ENCODE measurements around the gene ARHGEF26.

Gene ARHGEF26

GRCh38 chr3:154224366-154224765, 103.2 kb downstream of the ARHGEF26 start:
- no peak overlapping the region for H3K27ac ChIP-seq (ENCODE audit: insufficient read depth, low read depth, low read length, poor library complexity, severe bottlenecking)
- H3K36me3 ChIP-seq (ENCODE audit: control insufficient read depth, insufficient read depth, low read length), result no peaks in the 10 kb centered on the region
- no peaks in the 10 kb centered on the region for H3K4me1 ChIP-seq (ENCODE audit: control insufficient read depth, insufficient read depth, low read length)
- no peak overlapping the region for H3K4me3 ChIP-seq (ENCODE audit: insufficient read depth, low read depth, low read length)
- WGBS, 2 experiments, result 92 to 94% methylated on average over 6 of the region's 6 CpGs
- H3K9me3 ChIP-seq (ENCODE audit: control insufficient read depth, low read length), result no peaks in the 10 kb centered on the region
- no peaks in the 10 kb centered on the region for H3K27me3 ChIP-seq (ENCODE audit: control insufficient read depth, insufficient read depth, low read length, poor library complexity, severe bottlenecking)

GRCh38 chr3:154224866-154225265, 103.7 kb downstream of the ARHGEF26 start:
- Histone ChIP-seq H3K27ac (ENCODE audit: insufficient read depth, low read depth, low read length, poor library complexity, severe bottlenecking) (no peak overlapping the region), H3K4me1 (ENCODE audit: control insufficient read depth, insufficient read depth, low read length) (no peaks in the 10 kb centered on the region), H3K9me3 (ENCODE audit: control insufficient read depth, low read length) (no peaks in the 10 kb centered on the region), H3K4me3 (ENCODE audit: insufficient read depth, low read depth, low read length) (no peak overlapping the region), H3K27me3 (ENCODE audit: control insufficient read depth, insufficient read depth, low read length, poor library complexity, severe bottlenecking) (no peaks in the 10 kb centered on the region), H3K36me3 (ENCODE audit: control insufficient read depth, insufficient read depth, low read length) (no peaks in the 10 kb centered on the region)

- Histone ChIP-seq H3K4me3 (ENCODE audit: insufficient read depth, low read depth, low read length) (no peak overlapping the region), H3K9me3 (ENCODE audit: control insufficient read depth, low read length) (no peaks in the 10 kb centered on the region), H3K27me3 (ENCODE audit: control insufficient read depth, insufficient read depth, low read length, poor library complexity, severe bottlenecking) (no peaks in the 10 kb centered on the region), H3K27ac (ENCODE audit: insufficient read depth, low read depth, low read length, poor library complexity, severe bottlenecking) (no peak overlapping the region), H3K4me1 (ENCODE audit: control insufficient read depth, insufficient read depth, low read length) (no peaks in the 10 kb centered on the region), H3K36me3 (ENCODE audit: control insufficient read depth, insufficient read depth, low read length) (no peaks in the 10 kb centered on the region)
- WGBS, 2 experiments, result 69% methylated on average over 2 of the region's 2 CpGs; no CpG with 5 or more reads in 1 of the 2 experiments
These were observed 104.3 kb downstream of the ARHGEF26 start for GRCh38 chr3:154225536-154225935.

DNA sequence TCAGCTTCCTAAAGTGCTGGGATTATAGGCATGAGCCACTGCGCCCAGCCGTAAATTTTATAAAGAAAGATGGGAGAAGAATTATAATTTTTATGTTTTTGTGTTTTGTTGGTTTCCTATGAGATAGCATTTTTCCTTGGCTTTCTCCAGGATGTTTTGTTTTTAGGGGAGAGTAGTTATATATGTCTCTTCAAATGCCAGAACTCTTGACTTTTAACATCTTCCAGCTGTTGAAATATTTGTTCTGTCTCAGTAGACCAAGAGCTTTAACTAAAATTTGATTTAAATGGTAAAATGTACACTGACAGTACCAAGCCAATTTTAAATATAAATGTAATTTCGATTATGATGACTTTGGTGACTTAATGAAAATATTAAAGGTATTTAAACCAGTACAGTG, 106.3 kb downstream of the ARHGEF26 start:
- H3K36me3 ChIP-seq (ENCODE audit: control insufficient read depth, insufficient read depth, low read length), result no peaks in the 10 kb centered on the region
- H3K4me1 ChIP-seq (ENCODE audit: control insufficient read depth, insufficient read depth, low read length), result no peaks in the 10 kb centered on the region
- no peak overlapping the region for H3K27ac ChIP-seq (ENCODE audit: insufficient read depth, low read depth, low read length, poor library complexity, severe bottlenecking)
- no peak overlapping the region for H3K4me3 ChIP-seq (ENCODE audit: insufficient read depth, low read depth, low read length)
- no peaks in the 10 kb centered on the region for H3K27me3 ChIP-seq (ENCODE audit: control insufficient read depth, insufficient read depth, low read length, poor library complexity, severe bottlenecking)
- 88 to 90% methylated on average over 3 of the region's 3 CpGs for WGBS, 2 experiments
- H3K9me3 ChIP-seq (ENCODE audit: control insufficient read depth, low read length), result no peaks in the 10 kb centered on the region

GRCh38 chr3:154228561-154229216, 107.5 kb downstream of the ARHGEF26 start:
- WGBS, 2 experiments, result 89 to 92% methylated on average over 6 of the region's 6 CpGs
- H3K27ac ChIP-seq (ENCODE audit: insufficient read depth, low read depth, low read length, poor library complexity, severe bottlenecking), result no peak overlapping the region
- H3K4me3 ChIP-seq (ENCODE audit: insufficient read depth, low read depth, low read length), result no peak overlapping the region
- H3K9me3 ChIP-seq (ENCODE audit: control insufficient read depth, low read length), result no peaks in the 10 kb centered on the region
- H3K27me3 ChIP-seq (ENCODE audit: control insufficient read depth, insufficient read depth, low read length, poor library complexity, severe bottlenecking), result no peaks in the 10 kb centered on the region
- H3K4me1 ChIP-seq (ENCODE audit: control insufficient read depth, insufficient read depth, low read length), result no peaks in the 10 kb centered on the region
- H3K36me3 ChIP-seq (ENCODE audit: control insufficient read depth, insufficient read depth, low read length), result no peaks in the 10 kb centered on the region

GRCh38 chr3:154229217-154229590, 108.0 kb downstream of the ARHGEF26 start:
- H3K27ac ChIP-seq (ENCODE audit: insufficient read depth, low read depth, low read length, poor library complexity, severe bottlenecking), result no peak overlapping the region

DNA sequence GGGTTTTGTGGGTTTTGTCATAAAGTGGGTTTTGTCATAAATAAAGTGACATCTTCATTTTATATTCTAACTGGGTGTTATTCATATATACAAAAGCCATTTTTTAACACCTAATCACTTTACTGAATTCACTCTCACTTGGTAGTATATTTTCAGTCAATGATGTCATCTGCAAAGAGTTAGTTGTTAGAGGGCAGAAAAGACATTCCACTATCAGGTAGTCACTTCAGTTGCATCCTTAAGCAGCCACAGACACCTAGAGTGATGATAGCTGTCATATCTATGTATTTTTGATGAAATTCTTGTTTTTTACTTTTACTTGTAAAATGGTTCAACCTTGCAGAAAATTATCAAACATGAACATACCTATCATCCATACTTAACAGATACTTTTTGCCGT, 114.1 kb downstream of the ARHGEF26 start:
- H3K27ac ChIP-seq (ENCODE audit: insufficient read depth, low read depth, low read length, poor library complexity, severe bottlenecking), result no peak overlapping the region
- no peak overlapping the region for H3K4me3 ChIP-seq (ENCODE audit: insufficient read depth, low read depth, low read length)
- H3K4me1 ChIP-seq (ENCODE audit: control insufficient read depth, insufficient read depth, low read length), result no peaks in the 10 kb centered on the region
- 92 to 95% methylated on average over 1 of the region's 1 CpG for WGBS, 2 experiments
- H3K27me3 ChIP-seq (ENCODE audit: control insufficient read depth, insufficient read depth, low read length, poor library complexity, severe bottlenecking), result no peaks in the 10 kb centered on the region
- H3K9me3 ChIP-seq (ENCODE audit: control insufficient read depth, low read length), result no peaks in the 10 kb centered on the region
- no peaks in the 10 kb centered on the region for H3K36me3 ChIP-seq (ENCODE audit: control insufficient read depth, insufficient read depth, low read length)

More at GRCh38 chr3:154229217-154229590, 108.0 kb downstream of the ARHGEF26 start:
- H3K4me1 ChIP-seq (ENCODE audit: control insufficient read depth, insufficient read depth, low read length), result no peaks in the 10 kb centered on the region
- no peaks in the 10 kb centered on the region for H3K9me3 ChIP-seq (ENCODE audit: control insufficient read depth, low read length)
- 90 to 92% methylated on average over 2 of the region's 2 CpGs for WGBS, 2 experiments
- no peak overlapping the region for H3K4me3 ChIP-seq (ENCODE audit: insufficient read depth, low read depth, low read length)
- H3K27me3 ChIP-seq (ENCODE audit: control insufficient read depth, insufficient read depth, low read length, poor library complexity, severe bottlenecking), result no peaks in the 10 kb centered on the region
- no peaks in the 10 kb centered on the region for H3K36me3 ChIP-seq (ENCODE audit: control insufficient read depth, insufficient read depth, low read length)

DNA sequence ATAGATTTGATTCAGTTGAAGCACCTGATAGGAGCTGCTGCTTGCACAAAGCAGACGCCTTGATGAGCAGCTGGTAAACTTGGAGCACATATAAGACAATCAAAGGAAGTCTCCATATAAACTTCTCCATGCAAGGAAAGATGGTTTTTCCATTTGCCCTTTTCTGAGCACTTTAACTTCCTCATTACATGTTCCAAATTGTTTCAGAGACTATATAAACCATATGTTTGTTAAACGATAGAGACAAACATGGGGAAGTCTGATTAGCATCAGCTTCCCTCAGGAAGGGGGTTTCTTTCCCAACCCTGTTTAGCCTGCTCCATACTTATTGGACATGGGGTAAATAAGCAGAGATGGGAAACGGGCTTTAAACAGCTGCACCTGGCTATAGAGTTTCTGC, 115.1 kb downstream of the ARHGEF26 start:
- H3K27me3 ChIP-seq (ENCODE audit: control insufficient read depth, insufficient read depth, low read length, poor library complexity, severe bottlenecking), result no peaks in the 10 kb centered on the region
- WGBS, 2 experiments, result 90 to 91% methylated on average over 3 of the region's 3 CpGs

DNA sequence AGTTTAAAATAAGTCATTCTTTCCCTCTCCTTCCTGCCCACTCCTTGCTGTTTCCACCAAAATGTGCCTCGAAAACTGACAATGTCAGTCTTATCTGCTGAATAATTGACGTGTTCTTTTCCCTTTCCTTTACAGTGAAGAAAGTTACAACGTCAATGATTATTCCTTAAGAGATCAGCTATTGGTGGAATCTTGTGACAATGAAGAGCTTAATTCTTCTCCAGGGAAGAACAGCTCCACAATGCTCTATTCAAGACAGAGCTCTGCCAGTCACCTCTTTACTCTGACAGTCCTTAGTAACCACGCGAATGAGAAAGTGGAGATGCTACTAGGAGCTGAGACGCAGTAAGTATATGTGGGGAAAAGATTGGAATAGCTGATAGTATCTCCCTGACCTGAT, 119.0 kb downstream of the ARHGEF26 start:
- H3K27ac ChIP-seq (ENCODE audit: insufficient read depth, low read depth, low read length, poor library complexity, severe bottlenecking), result no peak overlapping the region
- no peak overlapping the region for H3K4me3 ChIP-seq (ENCODE audit: insufficient read depth, low read depth, low read length)
- no peaks in the 10 kb centered on the region for H3K36me3 ChIP-seq (ENCODE audit: control insufficient read depth, insufficient read depth, low read length)
- H3K4me1 ChIP-seq (ENCODE audit: control insufficient read depth, insufficient read depth, low read length), result no peaks in the 10 kb centered on the region
- H3K27me3 ChIP-seq (ENCODE audit: control insufficient read depth, insufficient read depth, low read length, poor library complexity, severe bottlenecking), result no peaks in the 10 kb centered on the region
- H3K9me3 ChIP-seq (ENCODE audit: control insufficient read depth, low read length), result no peaks in the 10 kb centered on the region
- WGBS, 2 experiments, result 77 to 83% methylated on average over 6 of the region's 6 CpGs

More for the DNA sequence above, 115.1 kb downstream of the ARHGEF26 start:
- no peaks in the 10 kb centered on the region for H3K9me3 ChIP-seq (ENCODE audit: control insufficient read depth, low read length)
- no peaks in the 10 kb centered on the region for H3K36me3 ChIP-seq (ENCODE audit: control insufficient read depth, insufficient read depth, low read length)
- no peak overlapping the region for H3K4me3 ChIP-seq (ENCODE audit: insufficient read depth, low read depth, low read length)
- no peak overlapping the region for H3K27ac ChIP-seq (ENCODE audit: insufficient read depth, low read depth, low read length, poor library complexity, severe bottlenecking)
- no peaks in the 10 kb centered on the region for H3K4me1 ChIP-seq (ENCODE audit: control insufficient read depth, insufficient read depth, low read length)

GRCh38 chr3:154241496-154241895, 120.3 kb downstream of the ARHGEF26 start:
- H3K4me3 ChIP-seq (ENCODE audit: insufficient read depth, low read depth, low read length), result no peak overlapping the region
- no peak overlapping the region for H3K27ac ChIP-seq (ENCODE audit: insufficient read depth, low read depth, low read length, poor library complexity, severe bottlenecking)
- no peaks in the 10 kb centered on the region for H3K4me1 ChIP-seq (ENCODE audit: control insufficient read depth, insufficient read depth, low read length)
- H3K36me3 ChIP-seq (ENCODE audit: control insufficient read depth, insufficient read depth, low read length), result no peaks in the 10 kb centered on the region
- WGBS, 2 experiments, result 94 to 96% methylated on average over 5 of the region's 5 CpGs
- no peaks in the 10 kb centered on the region for H3K9me3 ChIP-seq (ENCODE audit: control insufficient read depth, low read length)
- no peaks in the 10 kb centered on the region for H3K27me3 ChIP-seq (ENCODE audit: control insufficient read depth, insufficient read depth, low read length, poor library complexity, severe bottlenecking)

GRCh38 chr3:154242766-154243165, 121.6 kb downstream of the ARHGEF26 start:
- H3K4me3 ChIP-seq (ENCODE audit: insufficient read depth, low read depth, low read length), result no peak overlapping the region

More at GRCh38 chr3:154242766-154243165, 121.6 kb downstream of the ARHGEF26 start:
- no peaks in the 10 kb centered on the region for H3K9me3 ChIP-seq (ENCODE audit: control insufficient read depth, low read length)
- peaks cover 9% of the 10 kb centered on the region for H3K4me1 ChIP-seq (ENCODE audit: control insufficient read depth, insufficient read depth, low read length)
- H3K36me3 ChIP-seq (ENCODE audit: control insufficient read depth, insufficient read depth, low read length), result no peaks in the 10 kb centered on the region
- no peak overlapping the region for H3K27ac ChIP-seq (ENCODE audit: insufficient read depth, low read depth, low read length, poor library complexity, severe bottlenecking)
- H3K27me3 ChIP-seq (ENCODE audit: control insufficient read depth, insufficient read depth, low read length, poor library complexity, severe bottlenecking), result no peaks in the 10 kb centered on the region
- 70 to 76% methylated on average over 4 of the region's 4 CpGs for WGBS, 2 experiments
